Glomerular endothelial cell (primary cell): ENCODE measurements around the gene R3HDM1. TPM values are rescaled to one million over a fixed set of nuclear protein-coding genes. Genes with fewer than 3 reads are reported as not detected.
"Not testable (repeated sequence)": the region's sequence is repeated elsewhere in the genome, so short reads cannot be mapped to it uniquely, and the experiment has no call there.

ENCODE experiments used
- DNase-seq: peaks from one replicate; pipeline ENCODE4 v3.0.0-alpha.2; 2011; ENCODE audit warnings: low read depth, low spot score; ENCODE audit errors: extremely low read depth
- total RNA-seq: library from RNA; depleted of rRNA; stranded (reverse); fragments of >200 nt; gene quantifications from 2 replicates; pipeline ENCODE4 v1.2.3, GENCODE V29; 2015

The R3HDM1 gene
- total RNA-seq, 1 donor from 2014 or later, result 33.9 TPM

- DNase-seq, result no peak
These were observed 32.5 kb downstream of the R3HDM1 start for GRCh38 chr2:135563793-135564192.

- DNase-seq, result no peak
These were observed 39.6 kb downstream of the R3HDM1 start for GRCh38 chr2:135570884-135571283.

DNA sequence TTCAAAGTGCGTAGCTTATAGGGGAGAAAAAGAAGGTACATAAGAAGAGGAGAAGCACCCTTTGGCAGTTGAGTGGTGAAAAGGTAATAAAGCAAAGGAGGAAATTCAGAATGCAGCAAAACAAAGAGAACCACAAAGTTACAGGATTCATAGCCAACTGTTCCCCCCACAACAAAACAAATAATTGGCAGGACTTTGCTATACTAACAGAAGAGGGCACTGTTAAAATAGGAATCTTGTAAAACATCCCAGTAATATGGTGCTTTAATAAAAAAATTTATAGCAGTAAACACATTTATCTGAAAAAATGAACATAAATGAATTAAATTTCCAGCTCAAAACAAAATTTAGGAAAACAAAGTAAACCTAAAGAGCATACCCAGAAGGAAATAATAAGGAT lies 42.3 kb downstream of the R3HDM1 start:
- no peak for DNase-seq

DNA sequence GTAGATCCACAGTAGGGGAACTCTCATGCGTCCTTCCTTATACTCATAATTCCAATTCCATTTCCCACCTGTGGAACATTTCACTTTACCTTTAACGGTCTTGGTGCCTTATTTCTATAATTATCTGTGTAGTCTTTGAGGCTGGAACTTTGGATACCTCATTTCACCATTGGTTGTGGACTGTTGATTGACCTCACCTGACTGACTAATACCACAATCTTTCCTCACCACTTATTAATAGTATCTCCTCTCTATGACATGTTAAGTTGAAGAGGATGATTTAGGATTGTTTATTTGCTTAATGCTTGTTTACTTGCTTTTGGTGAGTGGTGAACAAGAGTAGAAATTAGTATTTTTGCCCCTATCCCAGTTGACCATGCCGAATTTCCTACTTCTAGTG lies 50.0 kb downstream of the R3HDM1 start:
- no peak for DNase-seq

- DNase-seq, result no peak
These were observed 51.1 kb downstream of the R3HDM1 start for GRCh38 chr2:135582383-135582782.

DNA sequence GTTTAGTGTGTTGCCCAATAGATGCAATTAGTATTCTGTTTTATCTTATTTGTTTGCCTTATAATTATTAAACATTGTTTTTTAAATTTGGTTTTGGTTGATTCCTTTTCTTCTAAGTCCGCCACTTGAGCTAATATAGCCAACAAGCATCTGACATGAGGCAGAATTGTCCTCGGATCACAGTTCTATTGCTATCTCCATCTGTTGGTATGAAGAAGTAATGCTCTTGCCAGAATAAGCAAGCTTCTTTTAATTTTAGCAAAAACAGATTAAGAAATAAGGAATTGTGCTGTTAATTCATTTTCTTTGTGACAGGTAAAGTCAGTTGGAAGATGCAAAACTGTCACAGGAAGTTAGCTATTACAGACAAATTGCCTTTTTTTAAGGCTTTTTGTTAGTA lies 54.3 kb downstream of the R3HDM1 start:
- DNase-seq, result no peak

DNA sequence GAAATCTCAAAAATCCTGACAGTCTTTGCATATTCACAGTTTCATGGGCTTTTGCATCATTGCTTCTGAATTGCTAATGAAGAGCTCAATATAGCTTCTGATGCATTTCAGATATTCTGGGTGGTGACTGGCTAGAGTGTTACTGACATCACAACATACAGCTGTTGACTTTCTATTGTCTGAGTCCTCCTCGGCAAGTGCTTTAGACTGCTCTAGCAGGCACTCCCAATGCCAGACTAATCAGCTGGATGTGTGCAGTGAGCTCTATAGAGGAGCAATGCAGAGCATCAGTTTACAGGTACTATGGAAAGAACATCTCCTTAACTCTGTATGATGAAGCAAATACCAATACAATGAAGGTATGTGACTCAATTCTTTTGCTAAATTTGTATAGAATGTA lies 54.9 kb downstream of the R3HDM1 start:
- no peak for DNase-seq

DNA sequence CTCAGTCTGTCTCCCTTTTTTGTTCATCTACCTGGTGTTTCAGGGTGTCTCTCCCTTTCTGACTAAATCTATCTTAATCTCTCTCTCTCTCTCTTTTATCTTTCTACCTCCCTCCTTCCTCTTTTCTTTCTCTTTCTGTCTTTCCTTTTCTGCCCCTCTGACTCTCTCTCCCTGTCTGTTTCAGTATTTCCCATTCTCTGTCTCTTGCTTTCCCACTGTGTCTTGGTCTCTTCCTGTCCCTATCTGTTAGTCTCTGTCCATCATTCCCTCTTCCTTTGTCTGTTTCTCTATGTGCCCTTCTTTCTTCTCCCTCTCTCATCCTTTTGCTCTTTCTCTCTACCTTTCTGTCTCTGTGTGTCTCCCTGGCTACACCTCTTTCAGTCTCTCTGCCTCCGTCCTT lies 56.7 kb downstream of the R3HDM1 start:
- DNase-seq, result no peak

- no peak for DNase-seq
These were observed 59.5 kb downstream of the R3HDM1 start for GRCh38 chr2:135590619-135591260.

GRCh38 chr2:135600915-135601314 lies 69.6 kb downstream of the R3HDM1 start:
- DNase-seq, result no peak

GRCh38 chr2:135603543-135603942 lies 72.3 kb downstream of the R3HDM1 start:
- DNase-seq, result no peak

DNA sequence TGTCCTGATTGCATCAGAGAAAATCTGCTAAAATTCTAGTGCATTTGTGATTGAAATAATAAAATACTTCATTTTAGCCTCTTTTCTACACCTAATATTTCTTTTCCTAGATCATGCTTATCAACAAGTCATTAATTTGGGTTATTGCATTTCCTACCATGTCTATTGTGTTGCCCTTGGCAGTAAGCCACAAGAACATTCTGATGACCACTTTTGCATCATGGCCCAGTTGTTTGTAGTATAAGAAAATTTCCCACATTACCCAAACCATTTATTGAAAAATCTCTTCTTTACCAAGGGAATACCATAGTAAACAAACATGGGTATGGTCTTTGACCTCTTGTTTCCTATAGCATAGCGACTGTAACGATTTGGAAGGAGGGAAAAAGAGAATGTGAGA lies 76.3 kb downstream of the R3HDM1 start:
- peak; percentile 14 for DNase-seq

GRCh38 chr2:135612319-135612718 lies 81.0 kb downstream of the R3HDM1 start:
- no peak for DNase-seq

- DNase-seq, result no peak
These were observed 84.1 kb downstream of the R3HDM1 start for GRCh38 chr2:135615404-135615803.

DNA sequence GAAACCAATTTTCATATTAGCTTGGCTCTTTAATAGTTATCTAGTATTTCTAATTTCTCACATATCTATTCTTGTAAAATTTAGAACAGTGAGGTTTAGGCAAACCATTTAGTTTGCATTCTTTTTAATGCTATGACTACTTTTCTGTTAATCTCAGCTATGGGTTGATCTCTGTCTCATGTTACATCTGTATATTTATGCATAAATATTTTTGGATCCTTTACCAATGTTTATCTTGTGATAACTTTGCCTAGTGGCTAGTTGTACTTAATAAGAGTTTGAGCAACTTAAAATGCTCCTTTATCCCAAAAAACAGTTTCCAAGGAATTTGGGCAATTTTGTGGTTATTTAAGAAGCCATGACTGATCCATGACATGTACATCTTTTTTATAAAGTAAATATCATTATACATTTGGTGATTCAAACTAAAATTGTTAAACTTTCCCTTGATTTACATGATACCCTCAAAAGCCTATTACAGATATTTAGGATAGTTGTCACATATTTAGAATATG lies 86.3 kb downstream of the R3HDM1 start:
- DNase-seq, result no peak

- no peak for DNase-seq
These were observed 88.9 kb downstream of the R3HDM1 start for GRCh38 chr2:135620198-135620597.

- DNase-seq, result no peak
These were observed 98.2 kb downstream of the R3HDM1 start for GRCh38 chr2:135629520-135629919.

DNA sequence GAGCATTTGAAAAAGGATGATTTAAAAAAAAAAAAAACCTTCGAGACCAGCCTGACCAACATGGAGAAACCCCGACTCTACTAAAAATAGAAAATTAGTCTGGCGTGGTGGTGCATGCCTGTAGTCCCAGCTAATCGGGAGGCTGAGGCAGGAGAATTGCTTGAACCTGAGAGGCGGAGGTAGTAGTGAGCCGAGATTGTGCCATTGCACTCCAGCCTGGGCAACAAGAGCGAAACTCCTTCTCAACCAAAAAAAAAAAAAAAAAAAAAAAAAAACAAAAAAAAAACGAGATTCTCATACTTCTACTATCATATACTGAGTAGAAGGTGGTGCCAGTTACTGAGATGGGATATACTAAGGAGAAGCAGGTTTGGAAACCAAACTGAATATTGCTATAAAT lies 98.8 kb downstream of the R3HDM1 start:
- not testable (repeated sequence) for DNase-seq

GRCh38 chr2:135630488-135630887 lies 99.2 kb downstream of the R3HDM1 start:
- DNase-seq, result no peak

DNA sequence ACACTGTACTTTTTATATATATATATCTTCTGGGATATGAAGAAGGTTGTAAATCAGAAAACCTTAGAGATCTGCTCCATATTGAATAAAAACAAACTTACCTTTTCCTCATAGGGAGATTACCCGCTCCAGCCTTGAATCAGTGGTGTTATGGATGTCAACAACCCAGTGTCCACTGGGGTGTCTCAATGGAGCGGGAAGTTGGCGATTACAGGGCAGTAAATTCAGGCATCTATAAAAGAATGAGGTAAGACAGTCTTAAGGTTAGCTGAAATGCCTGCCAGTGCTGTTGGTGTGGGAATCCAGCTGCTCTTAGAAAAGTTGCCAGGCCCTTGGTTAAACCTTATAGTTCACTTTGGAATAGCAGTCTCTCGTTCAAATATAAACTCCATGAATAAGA lies 102.3 kb downstream of the R3HDM1 start:
- no peak for DNase-seq

- DNase-seq, result no peak
These were observed 104.0 kb downstream of the R3HDM1 start for GRCh38 chr2:135635212-135635835.

- DNase-seq, result no peak
These were observed 105.7 kb downstream of the R3HDM1 start for GRCh38 chr2:135636982-135637381.
